Vagina (tissue), 2 donors: ENCODE data around the gene SLC30A5.

Source experiments
- POLR2AphosphoS5 ChIP-seq, 2 donors: sonication (generic); formaldehyde crosslinking; IDR thresholded peaks; one replicate each; pipeline ENCODE4 v1.9.0; 2017; ENCODE audit warnings: antibody characterized with exemption in 2 of 2, mild to moderate bottlenecking in 2 of 2, low read depth in 1 of 2; ENCODE audit not compliant: insufficient read depth in 1 of 2
- TF ChIP-seq, protein P1 (sequence below), 3 experiments: fragments of 450-650 bp in 2 of 3; fragments of 200-600 bp in 1 of 3; sonication (generic) in 1 of 3; IDR thresholded peaks; one replicate each; pipeline ENCODE4 v1.5.1; 2017 to 2019; ENCODE audit warnings: antibody characterized with exemption in 3 of 3, mild to moderate bottlenecking in 2 of 3, moderate library complexity in 2 of 3

DNA sequence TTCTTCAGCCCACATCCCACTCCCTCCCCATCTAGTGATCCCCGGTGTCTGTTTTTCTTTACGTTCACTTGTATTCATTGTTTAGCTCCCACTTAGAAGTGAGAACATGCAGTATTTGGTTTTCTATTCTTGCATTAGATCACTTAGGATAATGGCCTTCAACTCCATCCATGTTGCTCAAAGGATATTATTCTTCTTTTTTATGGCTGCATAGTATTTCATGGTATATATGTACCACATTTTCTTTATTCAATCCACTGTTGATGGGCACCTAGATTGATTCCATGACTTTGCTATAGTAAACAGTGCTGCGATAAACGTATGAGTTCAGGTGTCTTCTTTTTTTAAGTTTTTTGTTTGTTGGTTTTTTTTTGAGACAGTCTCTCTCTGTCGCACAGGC is 44.0 kb downstream of the SLC30A5 start:
- no peak for TF ChIP-seq POLR2AphosphoS5 (IDR thresholded peaks at IDR 0.05; ENCODE audit: insufficient read depth in 1 of 2, low read depth in 1 of 2)
- TF ChIP-seq, protein P1, sequence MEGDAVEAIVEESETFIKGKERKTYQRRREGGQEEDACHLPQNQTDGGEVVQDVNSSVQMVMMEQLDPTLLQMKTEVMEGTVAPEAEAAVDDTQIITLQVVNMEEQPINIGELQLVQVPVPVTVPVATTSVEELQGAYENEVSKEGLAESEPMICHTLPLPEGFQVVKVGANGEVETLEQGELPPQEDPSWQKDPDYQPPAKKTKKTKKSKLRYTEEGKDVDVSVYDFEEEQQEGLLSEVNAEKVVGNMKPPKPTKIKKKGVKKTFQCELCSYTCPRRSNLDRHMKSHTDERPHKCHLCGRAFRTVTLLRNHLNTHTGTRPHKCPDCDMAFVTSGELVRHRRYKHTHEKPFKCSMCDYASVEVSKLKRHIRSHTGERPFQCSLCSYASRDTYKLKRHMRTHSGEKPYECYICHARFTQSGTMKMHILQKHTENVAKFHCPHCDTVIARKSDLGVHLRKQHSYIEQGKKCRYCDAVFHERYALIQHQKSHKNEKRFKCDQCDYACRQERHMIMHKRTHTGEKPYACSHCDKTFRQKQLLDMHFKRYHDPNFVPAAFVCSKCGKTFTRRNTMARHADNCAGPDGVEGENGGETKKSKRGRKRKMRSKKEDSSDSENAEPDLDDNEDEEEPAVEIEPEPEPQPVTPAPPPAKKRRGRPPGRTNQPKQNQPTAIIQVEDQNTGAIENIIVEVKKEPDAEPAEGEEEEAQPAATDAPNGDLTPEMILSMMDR (IDR thresholded peaks at IDR 0.05) = no peak
